ENCODE results near the gene PDP2.

GRCh38 chr16:66849549-66849948 is 30.8 kb upstream of the PDP2 start:
- TF ChIP-seq, protein P1, sequence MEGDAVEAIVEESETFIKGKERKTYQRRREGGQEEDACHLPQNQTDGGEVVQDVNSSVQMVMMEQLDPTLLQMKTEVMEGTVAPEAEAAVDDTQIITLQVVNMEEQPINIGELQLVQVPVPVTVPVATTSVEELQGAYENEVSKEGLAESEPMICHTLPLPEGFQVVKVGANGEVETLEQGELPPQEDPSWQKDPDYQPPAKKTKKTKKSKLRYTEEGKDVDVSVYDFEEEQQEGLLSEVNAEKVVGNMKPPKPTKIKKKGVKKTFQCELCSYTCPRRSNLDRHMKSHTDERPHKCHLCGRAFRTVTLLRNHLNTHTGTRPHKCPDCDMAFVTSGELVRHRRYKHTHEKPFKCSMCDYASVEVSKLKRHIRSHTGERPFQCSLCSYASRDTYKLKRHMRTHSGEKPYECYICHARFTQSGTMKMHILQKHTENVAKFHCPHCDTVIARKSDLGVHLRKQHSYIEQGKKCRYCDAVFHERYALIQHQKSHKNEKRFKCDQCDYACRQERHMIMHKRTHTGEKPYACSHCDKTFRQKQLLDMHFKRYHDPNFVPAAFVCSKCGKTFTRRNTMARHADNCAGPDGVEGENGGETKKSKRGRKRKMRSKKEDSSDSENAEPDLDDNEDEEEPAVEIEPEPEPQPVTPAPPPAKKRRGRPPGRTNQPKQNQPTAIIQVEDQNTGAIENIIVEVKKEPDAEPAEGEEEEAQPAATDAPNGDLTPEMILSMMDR (IDR thresholded peaks at IDR 0.05) = no peak
- TF ChIP-seq POLR2A (IDR thresholded peaks at IDR 0.05) (no peak), EP300 (IDR thresholded peaks at IDR 0.05) (no peak)

All from tibial nerve (tissue), 4 donors.